Stomach (tissue), 9 donors: ENCODE data around the gene UBE2G1. TPM values are rescaled to one million over a fixed set of nuclear protein-coding genes. Genes with fewer than 3 reads are reported as not detected.

Experiments used
- DNase-seq, 2 donors: peaks; one replicate each; pipeline versions ENCODE4 v3.0.0 to v3.0.0-alpha.2; 2013 to 2019
- H3K27ac ChIP-seq, 5 donors: fragments of 200-600 bp in 4 of 5; sonication (generic) in 4 of 5; one replicate each; pipeline ENCODE4 v1.5.1; 2013 to 2019; ENCODE audit warnings: mild to moderate bottlenecking in 1 of 5, moderate library complexity in 1 of 5
- H3K27me3 ChIP-seq, 3 donors: fragments of 200-600 bp; sonication (generic); one replicate each; pipeline ENCODE4 v1.5.1; 2017 to 2019; ENCODE audit warnings: mixed run types in 1 of 3
- H3K36me3 ChIP-seq, 4 donors: fragments of 200-600 bp; sonication (generic); 1 replicate in 3 of 4; 2 replicates in 1 of 4; pipeline ENCODE4 v1.5.1; 2016 to 2019
- H3K4me1 ChIP-seq, 4 donors: fragments of 200-600 bp; sonication (generic); one replicate each; pipeline ENCODE4 v1.5.1; 2016 to 2019
- H3K4me3 ChIP-seq, 4 donors: fragments of 200-600 bp; sonication (generic) in 3 of 4; one replicate each; pipeline ENCODE4 v1.5.1; 2016 to 2019; ENCODE audit warnings: mild to moderate bottlenecking in 1 of 4
- H3K9me3 ChIP-seq, 4 donors: fragments of 200-600 bp; sonication (generic); one replicate each; pipeline ENCODE4 v1.5.1; 2016 to 2019
- EP300 ChIP-seq: sonication (generic); formaldehyde crosslinking; IDR thresholded peaks from one replicate; pipeline ENCODE4 v1.6.1; 2017; ENCODE audit warnings: antibody characterized with exemption
- POLR2A ChIP-seq, 4 donors: fragments of 450-650 bp; IDR thresholded peaks; one replicate each; pipeline ENCODE4 v1.6.1; 2016; ENCODE audit warnings: antibody characterized with exemption in 4 of 4, control low read depth in 2 of 4, mild to moderate bottlenecking in 1 of 4, moderate library complexity in 1 of 4
- POLR2AphosphoS5 ChIP-seq, 3 donors: sonication (generic); formaldehyde crosslinking; IDR thresholded peaks; one replicate each; pipeline ENCODE4 v1.6.1; 2016; ENCODE audit warnings: antibody characterized with exemption in 3 of 3
- WGBS, 5 donors: extraction: QIAGEN DNeasy Blood & Tissue Kit in 3 of 5; methylation state at CpG; one replicate each; pipeline versions ENCODE4 v1.1.5 to v1.1.7; 2013 to 2018; 5-methylcytosine and 5-hydroxymethylcytosine counted together
- intact Hi-C: fragments of 100-400 bp; cut with DNase I; formaldehyde crosslinking; loops from one replicate; pipeline ENCODE4 v1.15.1; 2023; ENCODE audit warnings: low total_unique reads
- polyA plus RNA-seq, 3 donors: library from polyadenylated mRNA; stranded (reverse); fragments of 200-250 nt; gene quantifications; one replicate each; pipeline ENCODE4 v1.2.3, GENCODE V29; 2013
- total RNA-seq, 5 donors: library from RNA; depleted of rRNA; stranded (reverse); fragments of >200 nt; gene quantifications; one replicate each; pipeline versions ENCODE4 v1.1.0 to v1.2.3, GENCODE V29; 2014 to 2016
- TF ChIP-seq, protein P1 (sequence below), 7 experiments: fragments of 450-650 bp in 4 of 7; fragments of 200-600 bp in 3 of 7; sonication (generic) in 3 of 7; IDR thresholded peaks; one replicate each; pipeline ENCODE4 v1.5.1; 2016 to 2019; ENCODE audit warnings: antibody characterized with exemption in 7 of 7, control low read depth in 2 of 7, mild to moderate bottlenecking in 1 of 7
- donor health status: healthy with polysubstance abuse.
- donor health status: Bipolar disorder and iron deficiency.
- donor health status: healthy.

Gene UBE2G1
- total and polyA plus RNA-seq, 8 donors, result 14.0 to 91.0 (median 38.2) TPM

DNA sequence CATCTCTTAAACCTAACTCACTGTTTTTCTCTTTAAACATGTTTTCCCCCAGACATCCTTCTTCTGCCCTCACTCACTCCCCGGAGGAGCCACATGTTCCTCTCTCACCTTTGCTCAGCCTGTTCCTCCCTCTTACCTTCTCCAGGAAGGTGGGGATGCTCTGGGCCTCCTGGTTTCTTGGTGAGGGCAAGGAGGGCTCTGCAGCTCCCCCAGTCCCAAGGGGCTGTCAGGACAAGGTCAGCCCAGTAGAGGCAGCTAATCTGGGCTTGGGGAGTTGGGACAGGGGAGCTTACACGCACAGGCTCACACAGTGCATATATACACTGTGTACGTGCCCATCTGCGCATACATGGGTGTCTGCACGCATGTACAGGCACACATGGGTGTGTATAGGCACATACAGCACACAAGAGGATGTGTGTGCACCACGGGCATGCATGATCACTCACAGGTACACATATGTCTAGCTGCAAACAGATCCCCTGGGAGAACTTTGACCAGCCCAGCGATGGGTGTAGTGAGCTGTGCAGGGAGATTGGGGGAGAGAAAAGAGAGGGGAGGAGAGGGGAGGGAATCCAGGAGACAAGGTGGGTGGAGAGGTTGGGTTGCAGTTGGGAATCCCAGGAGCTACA lies 38.7 kb upstream of the UBE2G1 start:
- no peak for DNase-seq
- Histone ChIP-seq H3K36me3 (no peaks in the 10 kb centered on the region), H3K4me3 (no peak overlapping the region), H3K9me3 (no peaks in the 10 kb centered on the region), H3K4me1 (peaks cover 0 to 3% (median 0%) of the 10 kb centered on the region in 4 donors), H3K27me3 (no peaks in the 10 kb centered on the region), H3K27ac (no peak overlapping the region)
- TF ChIP-seq, protein P1, sequence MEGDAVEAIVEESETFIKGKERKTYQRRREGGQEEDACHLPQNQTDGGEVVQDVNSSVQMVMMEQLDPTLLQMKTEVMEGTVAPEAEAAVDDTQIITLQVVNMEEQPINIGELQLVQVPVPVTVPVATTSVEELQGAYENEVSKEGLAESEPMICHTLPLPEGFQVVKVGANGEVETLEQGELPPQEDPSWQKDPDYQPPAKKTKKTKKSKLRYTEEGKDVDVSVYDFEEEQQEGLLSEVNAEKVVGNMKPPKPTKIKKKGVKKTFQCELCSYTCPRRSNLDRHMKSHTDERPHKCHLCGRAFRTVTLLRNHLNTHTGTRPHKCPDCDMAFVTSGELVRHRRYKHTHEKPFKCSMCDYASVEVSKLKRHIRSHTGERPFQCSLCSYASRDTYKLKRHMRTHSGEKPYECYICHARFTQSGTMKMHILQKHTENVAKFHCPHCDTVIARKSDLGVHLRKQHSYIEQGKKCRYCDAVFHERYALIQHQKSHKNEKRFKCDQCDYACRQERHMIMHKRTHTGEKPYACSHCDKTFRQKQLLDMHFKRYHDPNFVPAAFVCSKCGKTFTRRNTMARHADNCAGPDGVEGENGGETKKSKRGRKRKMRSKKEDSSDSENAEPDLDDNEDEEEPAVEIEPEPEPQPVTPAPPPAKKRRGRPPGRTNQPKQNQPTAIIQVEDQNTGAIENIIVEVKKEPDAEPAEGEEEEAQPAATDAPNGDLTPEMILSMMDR (IDR thresholded peaks at IDR 0.05), result no peak
- TF ChIP-seq POLR2A (IDR thresholded peaks at IDR 0.05) (no peak), EP300 (no peak), POLR2AphosphoS5 (IDR thresholded peaks at IDR 0.05) (no peak)
- intact Hi-C loops, result no loop called here
- WGBS, 5 donors, result 69 to 78% (median 74%) methylated on average over 5 to 7 of the region's 7 CpGs

DNA sequence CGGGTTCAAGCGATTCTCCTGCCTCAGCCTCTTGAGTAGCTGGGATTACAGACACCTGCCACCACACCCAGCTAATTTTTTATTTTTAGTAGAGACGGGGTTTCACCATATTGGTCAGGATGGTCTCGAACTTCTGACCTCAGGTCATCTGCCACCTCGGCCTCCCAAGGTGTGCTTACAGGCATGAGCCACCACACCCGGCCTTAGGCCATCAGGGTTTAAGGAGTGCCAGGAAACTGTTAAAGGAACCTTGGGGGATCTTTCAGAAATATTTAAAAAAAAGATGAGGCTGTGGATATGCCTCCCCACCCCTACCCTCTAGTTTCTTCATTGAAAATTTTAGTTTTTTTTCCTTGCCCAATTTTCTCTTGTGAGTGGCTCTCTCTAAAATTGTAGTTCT lies 31.4 kb upstream of the UBE2G1 start:
- 87 to 93% (median 92%) methylated on average over 6 of the region's 6 CpGs for WGBS, 5 donors
- Histone ChIP-seq H3K4me3 (no peak overlapping the region), H3K27ac (no peak overlapping the region), H3K36me3 (no peaks in the 10 kb centered on the region), H3K9me3 (no peaks in the 10 kb centered on the region), H3K4me1 (no peaks in the 10 kb centered on the region), H3K27me3 (no peaks in the 10 kb centered on the region)
- TF ChIP-seq POLR2AphosphoS5 (IDR thresholded peaks at IDR 0.05) (no peak), POLR2A (IDR thresholded peaks at IDR 0.05) (no peak), EP300 (no peak)
- TF ChIP-seq, protein P1 (IDR thresholded peaks at IDR 0.05), result no peak
- intact Hi-C loops, result no loop called here
- DNase-seq, result no peak

GRCh38 chr17:4395111-4395478 lies 28.6 kb upstream of the UBE2G1 start:
- no peaks in the 10 kb centered on the region for H3K36me3 ChIP-seq
- intact Hi-C loops, result no loop called here
- H3K27ac ChIP-seq, result no peak overlapping the region
- no peaks in the 10 kb centered on the region for H3K27me3 ChIP-seq
- no peak overlapping the region for H3K4me3 ChIP-seq
- TF ChIP-seq POLR2A (IDR thresholded peaks at IDR 0.05) (no peak), EP300 (no peak)
- TF ChIP-seq, protein P1 (IDR thresholded peaks at IDR 0.05), result no peak
- 86 to 97% (median 92%) methylated on average over 3 of the region's 3 CpGs for WGBS, 5 donors
- no peak for DNase-seq
- H3K9me3 ChIP-seq, result no peaks in the 10 kb centered on the region
- H3K4me1 ChIP-seq, result no peaks in the 10 kb centered on the region

- intact Hi-C loops, result no loop called here
- peak in 1 of 2 donors; percentile 45 for DNase-seq
These were observed 28.0 kb upstream of the UBE2G1 start for GRCh38 chr17:4394208-4395110.

More at GRCh38 chr17:4394208-4395110, 28.0 kb upstream of the UBE2G1 start:
- WGBS, 5 donors, result 88 to 92% (median 89%) methylated on average over 5 of the region's 5 CpGs
- H3K27ac ChIP-seq, result no peak overlapping the region
- TF ChIP-seq POLR2AphosphoS5 (IDR thresholded peaks at IDR 0.05), result no peak
- no peak for TF ChIP-seq EP300
- TF ChIP-seq POLR2A (IDR thresholded peaks at IDR 0.05), result no peak
- TF ChIP-seq, protein P1 (IDR thresholded peaks at IDR 0.05), result no peak
- H3K4me3 ChIP-seq, result no peak overlapping the region
- H3K9me3 ChIP-seq, result no peaks in the 10 kb centered on the region
- no peaks in the 10 kb centered on the region for H3K4me1 ChIP-seq
- H3K36me3 ChIP-seq, result no peaks in the 10 kb centered on the region
- no peaks in the 10 kb centered on the region for H3K27me3 ChIP-seq
